Calu3 (cell line): ENCODE results near the gene CPXM1. TPM values are rescaled to one million over a fixed set of nuclear protein-coding genes. Genes with fewer than 3 reads are reported as not detected.

Experiments used
- BruUV-seq: library from RNA; stranded (reverse); fragments of 400-500 nt; replicated peaks from 2 replicates; lab custom pipeline; 2021; lab: Mats Ljungman, UMichigan
- CTCF ChIA-PET: fragments of 300-600 bp; sonication (Branson Sonifier 250); formaldehyde crosslinking; loops from one replicate; lab custom pipeline; 2022; ENCODE audit warnings: antibody characterized with exemption; lab: Charles Lee
- DNase-seq: peaks from one replicate; pipeline ENCODE4 v3.0.0; 2022
- H3K27ac Mint-ChIP-seq: one replicate; pipeline ENCODE4 v1.8.0; 2022; ENCODE audit warnings: mixed read lengths; ENCODE audit not compliant: unreplicated experiment
- H3K27me3 Mint-ChIP-seq: one replicate; pipeline ENCODE4 v1.8.0; 2022; ENCODE audit warnings: mixed read lengths; ENCODE audit not compliant: unreplicated experiment
- H3K36me3 Mint-ChIP-seq: one replicate; pipeline ENCODE4 v1.8.0; 2022; ENCODE audit warnings: mild to moderate bottlenecking, moderate library complexity, mixed read lengths; ENCODE audit not compliant: insufficient read depth, unreplicated experiment
- H3K4me1 Mint-ChIP-seq: one replicate; pipeline ENCODE4 v1.8.0; 2022; ENCODE audit warnings: mild to moderate bottlenecking, low read depth, mixed read lengths; ENCODE audit not compliant: unreplicated experiment
- H3K4me3 Mint-ChIP-seq: one replicate; pipeline ENCODE4 v1.8.0; 2022; ENCODE audit warnings: mild to moderate bottlenecking, low read depth, moderate library complexity, mixed read lengths; ENCODE audit not compliant: unreplicated experiment
- H3K9me3 Mint-ChIP-seq: one replicate; pipeline ENCODE4 v1.8.0; 2022; ENCODE audit warnings: low read depth, mixed read lengths; ENCODE audit not compliant: unreplicated experiment
- intact Hi-C: fragments of 100-400 bp; cut with micrococcal nuclease; formaldehyde crosslinking; loops from one replicate; pipeline ENCODE4 v1.10.0; 2022; ENCODE audit not compliant: unreplicated experiment
- total RNA-seq: library from RNA; stranded (reverse); gene quantifications from 2 replicates; pipeline ENCODE4 v1.2.3, GENCODE V29; 2022
- TF ChIP-seq, protein P1 (sequence below): fragments of 200-600 bp; IDR thresholded peaks from one replicate; pipeline ENCODE4 v1.8.0; 2022; ENCODE audit warnings: antibody characterized with exemption; ENCODE audit not compliant: unreplicated experiment

The CPXM1 gene
- total RNA-seq, 1 experiment from 2014 or later, result 0.14 TPM

DNA sequence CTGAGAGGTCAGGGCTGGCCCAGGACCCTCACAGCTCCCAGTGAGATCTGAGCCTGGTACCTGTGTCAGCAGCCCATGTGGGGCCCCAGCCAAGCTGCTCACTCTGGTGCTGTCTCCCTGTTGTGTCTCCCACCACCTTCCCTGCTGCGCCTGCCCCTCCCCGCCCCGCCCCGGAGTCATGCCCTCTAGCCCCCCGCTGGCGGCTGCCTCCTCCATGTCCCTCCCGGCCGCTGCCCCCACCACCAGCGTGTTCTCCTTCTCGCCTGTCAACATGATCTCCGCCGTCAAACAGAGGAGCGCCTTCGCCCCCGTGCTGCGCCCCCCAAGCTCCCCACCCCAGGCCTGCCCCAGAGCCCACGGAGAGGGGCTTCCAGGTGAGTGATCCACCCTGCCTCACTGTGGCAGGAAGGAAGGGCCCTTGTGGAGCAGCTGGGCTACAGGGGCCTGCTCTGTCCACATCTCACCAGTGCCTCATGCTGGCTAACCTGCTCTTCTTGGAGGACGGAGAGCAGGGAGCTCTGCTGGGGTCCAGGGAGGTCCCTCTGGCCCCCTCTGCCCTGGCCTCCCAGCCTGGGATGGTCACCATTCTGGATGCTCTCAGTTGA, 44.9 kb downstream of the CPXM1 start:
- TF ChIP-seq, protein P1, sequence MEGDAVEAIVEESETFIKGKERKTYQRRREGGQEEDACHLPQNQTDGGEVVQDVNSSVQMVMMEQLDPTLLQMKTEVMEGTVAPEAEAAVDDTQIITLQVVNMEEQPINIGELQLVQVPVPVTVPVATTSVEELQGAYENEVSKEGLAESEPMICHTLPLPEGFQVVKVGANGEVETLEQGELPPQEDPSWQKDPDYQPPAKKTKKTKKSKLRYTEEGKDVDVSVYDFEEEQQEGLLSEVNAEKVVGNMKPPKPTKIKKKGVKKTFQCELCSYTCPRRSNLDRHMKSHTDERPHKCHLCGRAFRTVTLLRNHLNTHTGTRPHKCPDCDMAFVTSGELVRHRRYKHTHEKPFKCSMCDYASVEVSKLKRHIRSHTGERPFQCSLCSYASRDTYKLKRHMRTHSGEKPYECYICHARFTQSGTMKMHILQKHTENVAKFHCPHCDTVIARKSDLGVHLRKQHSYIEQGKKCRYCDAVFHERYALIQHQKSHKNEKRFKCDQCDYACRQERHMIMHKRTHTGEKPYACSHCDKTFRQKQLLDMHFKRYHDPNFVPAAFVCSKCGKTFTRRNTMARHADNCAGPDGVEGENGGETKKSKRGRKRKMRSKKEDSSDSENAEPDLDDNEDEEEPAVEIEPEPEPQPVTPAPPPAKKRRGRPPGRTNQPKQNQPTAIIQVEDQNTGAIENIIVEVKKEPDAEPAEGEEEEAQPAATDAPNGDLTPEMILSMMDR, result no peak
- H3K27ac Mint-ChIP-seq, result no peak overlapping the region
- CTCF ChIA-PET, result interaction anchor here (1.0 kb wide), 1 partner anchor 97 kb away, joined by 7 read pairs; no protein-coding TSS in a partner anchor
- H3K4me3 Mint-ChIP-seq, result no peak overlapping the region
- H3K9me3 Mint-ChIP-seq, result no peaks in the 10 kb centered on the region
- H3K27me3 Mint-ChIP-seq, result peaks cover 55% of the 10 kb centered on the region
- intact Hi-C loops, result loop anchor here (1.0 kb wide), 1 partner anchor 97 kb away; no protein-coding TSS in a partner anchor
- BruUV-seq, result no TSS peak
- H3K4me1 Mint-ChIP-seq, result peaks cover 6% of the 10 kb centered on the region
- no peak for DNase-seq
- no peaks in the 10 kb centered on the region for H3K36me3 Mint-ChIP-seq

DNA sequence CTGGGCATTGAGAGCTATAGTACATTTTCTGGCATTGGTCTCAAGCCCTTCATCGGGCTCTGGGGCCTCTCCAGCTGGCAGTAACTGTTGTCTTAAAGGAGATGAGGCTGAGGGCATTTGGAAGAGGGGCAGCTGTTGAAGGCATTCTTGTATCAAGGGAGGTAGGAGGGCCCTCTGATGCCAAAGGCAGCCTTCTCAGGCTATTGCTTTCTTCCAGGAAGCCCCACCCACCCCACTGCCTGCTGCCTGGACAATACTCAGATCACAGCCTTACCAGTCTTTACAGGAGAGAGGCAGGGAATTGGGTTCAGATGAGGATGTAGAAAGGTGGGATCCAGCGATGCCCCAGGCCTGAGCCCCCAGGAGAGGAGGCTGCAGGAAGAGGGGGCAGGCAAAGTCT, 46.0 kb downstream of the CPXM1 start:
- DNase-seq, result no peak
- Mint-ChIP-seq H3K36me3 (no peaks in the 10 kb centered on the region), H3K27ac (no peak overlapping the region), H3K9me3 (no peaks in the 10 kb centered on the region), H3K4me3 (no peak overlapping the region), H3K27me3 (peaks cover 66% of the 10 kb centered on the region), H3K4me1 (peaks cover 12% of the 10 kb centered on the region)
- TF ChIP-seq, protein P1, result no peak
- intact Hi-C loops, result no loop called here
- CTCF ChIA-PET, result no interaction called here
- BruUV-seq, result no TSS peak

DNA sequence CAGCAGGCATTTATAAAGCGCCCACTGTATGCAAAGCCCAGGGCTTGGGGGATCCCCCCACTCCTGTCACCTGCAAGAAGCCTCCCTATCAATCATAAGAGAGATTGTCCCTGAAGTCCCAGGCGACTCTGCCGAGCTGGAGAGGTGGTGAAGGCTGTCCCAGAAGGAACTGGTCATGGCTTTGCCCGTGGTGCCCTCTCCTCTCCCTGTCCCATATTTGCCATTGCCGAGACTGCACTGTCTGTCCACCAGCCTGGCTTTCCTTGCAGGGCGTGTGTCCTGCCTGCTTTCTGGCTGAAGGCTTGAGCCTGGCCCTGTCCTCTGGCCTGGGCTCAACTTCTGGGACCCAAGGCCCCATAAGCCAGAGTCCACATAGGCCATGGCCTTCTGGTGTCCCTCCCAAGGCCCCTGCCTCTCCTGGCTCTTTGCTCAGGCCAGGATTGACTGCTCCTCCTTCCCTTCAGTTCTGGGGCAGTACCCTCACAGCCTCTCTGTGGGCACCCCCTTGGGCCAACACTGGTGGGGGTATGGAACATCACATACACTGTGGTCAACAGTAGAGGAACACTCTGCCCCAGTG, 46.9 kb downstream of the CPXM1 start:
- CTCF ChIA-PET, result no interaction called here
- H3K4me3 Mint-ChIP-seq, result peak overlapping the region; percentile 67

DNA sequence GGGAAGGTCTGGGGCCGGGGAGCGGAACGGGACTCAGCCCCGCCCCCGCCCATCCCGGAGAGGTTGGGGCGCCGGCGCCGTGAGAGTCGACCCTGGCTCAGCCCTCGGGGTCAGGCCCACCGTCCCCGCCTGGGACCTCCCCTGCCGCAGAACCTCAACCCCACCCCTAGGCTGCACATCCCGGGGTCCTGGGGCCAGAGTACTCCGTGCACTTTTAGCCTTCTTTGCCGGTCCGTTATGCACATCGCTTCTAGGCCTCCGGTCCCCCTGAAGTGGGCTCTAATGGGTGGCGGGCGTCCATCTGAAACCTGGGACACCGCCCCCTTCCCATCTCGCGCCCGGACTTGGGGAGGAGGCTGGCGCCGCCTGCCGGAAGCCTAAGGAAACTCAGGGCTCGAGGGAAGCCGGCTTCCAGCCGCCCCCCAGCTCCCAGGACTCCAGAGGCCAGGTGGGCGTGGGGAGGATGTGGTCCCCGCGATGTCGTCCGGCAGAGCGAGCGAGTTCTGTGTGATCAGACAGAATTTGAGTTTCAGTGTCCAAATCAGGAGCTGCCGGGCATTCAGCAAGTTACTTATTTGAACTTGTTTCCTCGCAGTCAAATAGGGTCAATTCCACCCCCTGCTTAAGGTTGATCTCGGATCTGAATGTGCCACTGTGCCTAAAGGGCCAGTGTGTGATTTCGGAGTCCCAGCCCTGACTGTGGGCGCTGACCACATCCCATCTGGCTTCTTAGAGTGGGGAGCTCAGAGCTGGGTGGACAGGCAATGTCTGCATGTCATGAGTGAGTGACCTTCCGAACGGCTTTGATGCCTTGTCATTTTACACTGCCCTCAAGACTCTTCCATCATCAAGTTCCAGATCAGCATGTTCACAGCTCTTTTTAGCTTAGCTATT, 47.6 kb downstream of the CPXM1 start:
- H3K4me1 Mint-ChIP-seq, result peaks cover 12% of the 10 kb centered on the region
- H3K27me3 Mint-ChIP-seq, result peaks cover 74% of the 10 kb centered on the region
- intact Hi-C loops, result no loop called here
- no peak overlapping the region for H3K27ac Mint-ChIP-seq
- BruUV-seq, result no TSS peak
- peak; percentile 31 for DNase-seq
- peak overlapping the region; percentile 67 for H3K4me3 Mint-ChIP-seq
- CTCF ChIA-PET, result interaction anchor here (0.5 kb wide), 1 partner anchor 15 kb away, joined by 4 read pairs; no protein-coding TSS in a partner anchor
- TF ChIP-seq, protein P1, result peak; percentile 26
- H3K36me3 Mint-ChIP-seq, result no peaks in the 10 kb centered on the region
- no peaks in the 10 kb centered on the region for H3K9me3 Mint-ChIP-seq

More for the DNA sequence above, 46.9 kb downstream of the CPXM1 start:
- peaks cover 12% of the 10 kb centered on the region for H3K4me1 Mint-ChIP-seq
- H3K27me3 Mint-ChIP-seq, result peaks cover 67% of the 10 kb centered on the region
- no TSS peak for BruUV-seq
- no peak overlapping the region for H3K27ac Mint-ChIP-seq
- no peaks in the 10 kb centered on the region for H3K36me3 Mint-ChIP-seq
- no peaks in the 10 kb centered on the region for H3K9me3 Mint-ChIP-seq
- TF ChIP-seq, protein P1, result no peak
- intact Hi-C loops, result no loop called here
- DNase-seq, result no peak
